Measurements from ENCODE around the gene SLCO1B3. TPM values are rescaled to one million over a fixed set of nuclear protein-coding genes. Genes with fewer than 3 reads are reported as not detected.
"Not testable (repeated sequence)": the region's sequence is repeated elsewhere in the genome, so short reads cannot be mapped to it uniquely, and the experiment has no call there.

Gene SLCO1B3, protein sequence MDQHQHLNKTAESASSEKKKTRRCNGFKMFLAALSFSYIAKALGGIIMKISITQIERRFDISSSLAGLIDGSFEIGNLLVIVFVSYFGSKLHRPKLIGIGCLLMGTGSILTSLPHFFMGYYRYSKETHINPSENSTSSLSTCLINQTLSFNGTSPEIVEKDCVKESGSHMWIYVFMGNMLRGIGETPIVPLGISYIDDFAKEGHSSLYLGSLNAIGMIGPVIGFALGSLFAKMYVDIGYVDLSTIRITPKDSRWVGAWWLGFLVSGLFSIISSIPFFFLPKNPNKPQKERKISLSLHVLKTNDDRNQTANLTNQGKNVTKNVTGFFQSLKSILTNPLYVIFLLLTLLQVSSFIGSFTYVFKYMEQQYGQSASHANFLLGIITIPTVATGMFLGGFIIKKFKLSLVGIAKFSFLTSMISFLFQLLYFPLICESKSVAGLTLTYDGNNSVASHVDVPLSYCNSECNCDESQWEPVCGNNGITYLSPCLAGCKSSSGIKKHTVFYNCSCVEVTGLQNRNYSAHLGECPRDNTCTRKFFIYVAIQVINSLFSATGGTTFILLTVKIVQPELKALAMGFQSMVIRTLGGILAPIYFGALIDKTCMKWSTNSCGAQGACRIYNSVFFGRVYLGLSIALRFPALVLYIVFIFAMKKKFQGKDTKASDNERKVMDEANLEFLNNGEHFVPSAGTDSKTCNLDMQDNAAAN
- under 1 TPM in 1 of 4 donors, not detected in 3; 0.35 TPM for total RNA-seq

DNA sequence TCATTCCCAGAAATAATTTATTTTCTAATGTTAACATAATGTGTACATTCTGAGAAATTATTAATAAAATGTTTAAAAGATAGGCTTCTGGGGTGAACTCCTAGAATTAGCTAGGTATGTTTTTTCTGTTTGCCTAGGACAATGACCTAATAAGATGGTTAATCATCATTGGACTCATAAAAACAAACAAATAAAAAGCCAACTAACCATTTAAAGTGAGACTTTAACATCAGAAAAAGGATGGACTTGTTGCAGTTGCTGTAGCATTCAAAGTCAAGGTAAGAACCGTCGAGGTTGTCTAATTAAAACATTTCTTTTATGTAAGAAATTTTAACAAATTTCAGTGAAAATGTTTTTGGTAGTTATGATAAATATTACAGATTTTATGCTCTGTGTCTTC is at the start of gene SLCO1B3:
SLCO1B3 (plus strand) TSS at position 219 of the 400 bp plus-strand sequence. CDS start 5,034 bp downstream, outside the sequence.
- Histone ChIP-seq H3K9me3 (no peaks in the 10 kb centered on the region), H3K4me1 (no peaks in the 10 kb centered on the region), H3K27ac (no peak within 1 kb of the TSS), H3K27me3 (no peaks in the 10 kb centered on the region), H3K4me3 (no peak within 1 kb of the TSS), H3K36me3 (no peaks in the 10 kb centered on the region)
- WGBS, 2 donors (ENCODE audit: low coverage in 1 of 2): 89 to 97% methylated on average over 2 of the region's 2 CpGs
- TF ChIP-seq EP300 (IDR thresholded peaks at IDR 0.05) (no peak), CTCF (IDR thresholded peaks at IDR 0.05) (no peak), POLR2AphosphoS5 (IDR thresholded peaks at IDR 0.05) (no peak)
- ATAC-seq: no peak

DNA sequence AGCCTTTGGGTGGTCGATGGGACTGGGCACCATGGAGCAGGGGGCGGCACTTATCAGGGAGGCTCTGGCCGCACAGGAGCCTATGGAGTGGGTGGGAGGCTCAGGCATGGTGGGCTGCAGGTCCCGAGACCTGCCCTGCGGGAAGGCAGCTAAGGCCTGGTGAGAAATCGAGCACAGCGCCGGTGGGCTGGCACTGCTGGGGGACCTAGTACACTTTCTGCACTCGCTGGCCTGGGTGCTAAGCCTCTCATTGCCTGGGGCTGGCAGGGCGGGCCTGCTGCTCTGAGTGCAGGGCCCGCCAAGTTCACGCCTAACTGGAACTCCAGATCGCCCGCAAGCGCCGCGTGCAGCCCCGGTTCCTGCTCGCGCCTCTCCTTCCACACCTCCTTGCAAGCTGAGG is 33.1 kb upstream of the SLCO1B3 start:
- Histone ChIP-seq H3K27ac (no peak overlapping the region), H3K36me3 (no peaks in the 10 kb centered on the region), H3K4me3 (no peak overlapping the region), H3K4me1 (no peaks in the 10 kb centered on the region), H3K9me3 (peaks cover 0 to 6% (median 0%) of the 10 kb centered on the region in 3 donors), H3K27me3 (no peaks in the 10 kb centered on the region)
- TF ChIP-seq EP300 (IDR thresholded peaks at IDR 0.05) (no peak), POLR2AphosphoS5 (IDR thresholded peaks at IDR 0.05) (no peak), POLR2A (IDR thresholded peaks at IDR 0.05) (no peak), CTCF (IDR thresholded peaks at IDR 0.05) (no peak)
- no peak for ATAC-seq
- 90 to 100% methylated on average over 2 to 5 of the region's 20 CpGs for WGBS, 2 donors (ENCODE audit: low coverage in 1 of 2)

- peaks cover 0 to 6% (median 0%) of the 10 kb centered on the region in 3 donors for H3K9me3 ChIP-seq
- TF ChIP-seq POLR2A (IDR thresholded peaks at IDR 0.05): no peak
- TF ChIP-seq POLR2AphosphoS5 (IDR thresholded peaks at IDR 0.05): no peak
- TF ChIP-seq CTCF (IDR thresholded peaks at IDR 0.05): no peak
- TF ChIP-seq EP300 (IDR thresholded peaks at IDR 0.05): no peak
- H3K27ac ChIP-seq: no peak overlapping the region
- H3K36me3 ChIP-seq: no peaks in the 10 kb centered on the region
- no peaks in the 10 kb centered on the region for H3K4me1 ChIP-seq
- WGBS, 2 donors (ENCODE audit: low coverage in 1 of 2): 93 to 100% methylated on average over 2 of the region's 2 CpGs
- H3K4me3 ChIP-seq: no peak overlapping the region
- no peaks in the 10 kb centered on the region for H3K27me3 ChIP-seq
- no peak for ATAC-seq
Measured at GRCh38 chr12:20778969-20779368, 31.5 kb upstream of the SLCO1B3 start.

DNA sequence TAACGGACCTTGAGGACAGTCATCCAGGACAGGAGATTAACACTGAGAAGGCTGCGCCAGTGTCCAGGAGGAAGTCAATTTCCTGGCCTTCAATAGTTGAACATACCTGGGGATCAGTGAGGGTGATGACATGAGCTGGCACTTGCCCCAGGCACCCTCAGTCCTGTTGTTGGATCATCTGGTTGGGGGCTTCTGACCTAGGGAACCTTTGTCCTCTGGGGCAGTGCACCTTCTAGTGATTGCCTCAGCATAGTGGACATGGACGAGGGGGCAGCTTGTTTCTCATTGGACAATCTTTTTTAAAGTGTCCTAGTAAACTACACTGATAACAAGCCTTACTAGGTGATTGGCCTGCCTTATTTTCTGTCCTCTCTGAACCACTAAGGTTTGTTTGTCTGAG is 30.5 kb upstream of the SLCO1B3 start:
- 80 to 92% methylated on average over 1 to 3 of the region's 3 CpGs for WGBS, 2 donors (ENCODE audit: low coverage in 1 of 2)
- H3K27ac ChIP-seq, H3K36me3 ChIP-seq, H3K9me3 ChIP-seq, H3K4me3 ChIP-seq, ATAC-seq, H3K27me3 ChIP-seq, H3K4me1 ChIP-seq: not testable (repeated sequence)

GRCh38 chr12:20783796-20784357 is 26.6 kb upstream of the SLCO1B3 start:
- 90 to 98% methylated on average over 2 to 5 of the region's 13 CpGs for WGBS, 2 donors (ENCODE audit: low coverage in 1 of 2)
- not testable (repeated sequence) for H3K27me3 ChIP-seq, H3K36me3 ChIP-seq, H3K9me3 ChIP-seq, H3K4me1 ChIP-seq, H3K27ac ChIP-seq, H3K4me3 ChIP-seq, ATAC-seq
